GM23338 (cell line): Measurements from ENCODE around the gene TSTD2. TPM values are rescaled to one million over a fixed set of nuclear protein-coding genes. Genes with fewer than 3 reads are reported as not detected.

Experiments used
- ATAC-seq: fragments of 200-7000 bp; cut with Tn5 transposase; 3 replicates; pipeline ENCODE4 v1.9.1; 2020
- DNase-seq: peaks from one replicate; pipeline ENCODE4 v3.0.0-alpha.2; 2015; ENCODE audit warnings: low spot score
- H2AFZ ChIP-seq: fragments of 200-600 bp; sonication (generic); 2 replicates; pipeline ENCODE4 v1.8.0; 2016; ENCODE audit warnings: antibody characterized with exemption, mild to moderate bottlenecking, moderate library complexity
- H3F3A ChIP-seq: fragments of 200-600 bp; sonication (generic); replicated peaks from 2 replicates; pipeline ENCODE4 v1.8.0; 2017; ENCODE audit warnings: antibody characterized with exemption, mixed run types, low read depth
- H3K27ac ChIP-seq: fragments of 200-600 bp; sonication (generic); 2 replicates; pipeline ENCODE4 v1.6.1; 2016; ENCODE audit warnings: low read depth
- H3K27me3 ChIP-seq: fragments of 200-600 bp; sonication (generic); 2 replicates; pipeline ENCODE4 v1.8.0; 2016; ENCODE audit warnings: mild to moderate bottlenecking, mixed run types, moderate library complexity; ENCODE audit not compliant: insufficient read depth
- H3K36me3 ChIP-seq: fragments of 200-600 bp; sonication (generic); 2 replicates; pipeline ENCODE4 v1.8.0; 2016; ENCODE audit warnings: mild to moderate bottlenecking; ENCODE audit not compliant: insufficient read depth
- H3K4me1 ChIP-seq: fragments of 200-600 bp; sonication (generic); 2 replicates; pipeline ENCODE4 v1.8.0; 2016; ENCODE audit warnings: mild to moderate bottlenecking, moderate library complexity; ENCODE audit not compliant: insufficient read depth
- H3K4me2 ChIP-seq: fragments of 200-600 bp; sonication (generic); 2 replicates; pipeline ENCODE4 v1.7.1; 2017; ENCODE audit warnings: mixed run types
- H3K4me3 ChIP-seq: fragments of 200-600 bp; sonication (generic); 2 replicates; pipeline ENCODE4 v1.6.1; 2016; ENCODE audit warnings: mixed run types
- H3K79me2 ChIP-seq: fragments of 200-600 bp; sonication (generic); replicated peaks from 2 replicates; pipeline ENCODE4 v1.8.0; 2017; ENCODE audit warnings: mild to moderate bottlenecking; ENCODE audit not compliant: insufficient read depth
- H3K9me2 ChIP-seq: fragments of 200-600 bp; sonication (generic); 2 replicates; pipeline ENCODE4 v1.8.0; 2017; ENCODE audit not compliant: insufficient read depth
- H4K20me1 ChIP-seq: fragments of 200-600 bp; sonication (generic); replicated peaks from 2 replicates; pipeline ENCODE4 v1.8.0; 2017; ENCODE audit warnings: mild to moderate bottlenecking; ENCODE audit not compliant: insufficient read depth
- H3K27ac Mint-ChIP-seq: 2 replicates; pipeline ENCODE4 v1.8.0; 2020; ENCODE audit warnings: inconsistent platforms, mild to moderate bottlenecking, moderate library complexity, mixed read lengths
- H3K27me3 Mint-ChIP-seq: 3 replicates; pipeline ENCODE4 v1.8.0; 2022; ENCODE audit warnings: low read depth, mild to moderate bottlenecking, moderate library complexity, mixed read lengths, inconsistent platforms; ENCODE audit not compliant: insufficient read depth, poor library complexity
- H3K36me3 Mint-ChIP-seq: 3 replicates; pipeline ENCODE4 v1.8.0; 2021; ENCODE audit warnings: low read depth, mild to moderate bottlenecking, inconsistent platforms, moderate library complexity, mixed read lengths
- H3K4me1 Mint-ChIP-seq: 3 replicates; pipeline ENCODE4 v1.8.0; 2020; ENCODE audit warnings: mild to moderate bottlenecking, inconsistent platforms, mixed read lengths
- H3K4me3 Mint-ChIP-seq: 3 replicates; pipeline ENCODE4 v1.8.0; 2021; ENCODE audit warnings: moderate library complexity, mild to moderate bottlenecking, inconsistent platforms, mixed read lengths
- H3K9me3 Mint-ChIP-seq: 3 replicates; pipeline ENCODE4 v1.8.0; 2020; ENCODE audit warnings: moderate library complexity, mild to moderate bottlenecking, inconsistent platforms, mixed read lengths
- CREB1 ChIP-seq: fragments of 250-450 bp; sonication (Bioruptor Pico); IDR thresholded peaks from 2 replicates; pipeline ENCODE4 v1.5.0; 2020; ENCODE audit warnings: low read depth, mild to moderate bottlenecking, moderate library complexity
- EZH2 ChIP-seq: fragments of 200-600 bp; sonication (generic); IDR thresholded peaks from one replicate; pipeline ENCODE4 v1.8.0; 2017; ENCODE audit warnings: antibody characterized with exemption, mild to moderate bottlenecking, low read depth; ENCODE audit not compliant: unreplicated experiment
- ZNF114 ChIP-seq: fragments of 250-450 bp; sonication (Bioruptor Pico); IDR thresholded peaks from 2 replicates; pipeline ENCODE4 v1.5.0; 2020; ENCODE audit warnings: mild to moderate bottlenecking, moderate library complexity
- polyA plus RNA-seq: library from polyadenylated mRNA; unstranded; fragments of >200 nt; fragmentation: Nextera tagmentation; extraction: Ambion mirVana; gene quantifications from 2 replicates; pipeline ENCODE4 v1.2.1, GENCODE V29; 2016
- total RNA-seq: library from RNA; depleted of rRNA; stranded (reverse); fragments of >200 nt; shearing (Covaris generic); gene quantifications from 2 replicates; pipeline ENCODE4 v1.2.3, GENCODE V29; 2014
- TF ChIP-seq, protein P1 (sequence below): fragments of 250-450 bp; sonication (Bioruptor Pico); IDR thresholded peaks from 2 replicates; pipeline ENCODE4 v1.5.0; 2020; ENCODE audit warnings: mild to moderate bottlenecking, moderate library complexity
- TF ChIP-seq, protein P2 (sequence below), 2 experiments: fragments of 200-600 bp in 1 of 2; sonication (generic) in 1 of 2; conservative IDR thresholded peaks; 2 replicates each; pipeline versions ENCODE4 v1.5.1 to v1.6.1; 2016 to 2017; ENCODE audit warnings: antibody characterized with exemption in 2 of 2, low read depth in 2 of 2, mild to moderate bottlenecking in 2 of 2, moderate library complexity in 1 of 2
- TF ChIP-seq, protein P3 (sequence below): IDR thresholded peaks from 2 replicates; pipeline ENCODE4 v1.6.1; 2016; ENCODE audit warnings: antibody characterized with exemption

The TSTD2 gene
- total and polyA plus RNA-seq, 2 experiments from 2014 or later: 8.5 to 21.8 TPM

DNA sequence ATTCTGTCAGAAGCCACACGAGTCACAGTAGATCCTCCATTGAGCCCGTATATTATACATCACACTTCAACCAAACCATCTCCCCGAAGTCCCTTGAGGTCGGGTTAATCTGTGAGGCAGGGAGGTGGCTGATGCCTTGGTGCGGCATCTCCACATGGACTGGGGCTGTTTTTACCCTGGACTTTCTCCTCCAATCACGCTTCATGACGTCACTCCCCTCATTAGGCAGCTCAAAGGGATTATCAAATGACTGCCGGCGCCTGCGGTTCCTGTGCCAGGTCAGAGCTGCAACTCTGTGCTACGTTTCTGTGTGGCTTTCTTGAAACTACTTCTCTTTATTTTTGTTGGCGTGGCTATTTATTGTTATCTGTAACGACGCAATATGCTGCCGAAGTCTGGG is 78.0 kb downstream of the TSTD2 start:
- Mint-ChIP-seq H3K4me3 (no peak overlapping the region), H3K27ac (no peak overlapping the region), H3K4me1 (peaks cover 18% of the 10 kb centered on the region), H3K27me3 (peaks cover 15% of the 10 kb centered on the region), H3K36me3 (no peaks in the 10 kb centered on the region), H3K9me3 (no peaks in the 10 kb centered on the region)
- Histone ChIP-seq H3K9me2 (no peaks in the 10 kb centered on the region), H3K36me3 (no peaks in the 10 kb centered on the region), H3K4me3 (no peak overlapping the region), H3F3A (no peaks in the 10 kb centered on the region), H3K4me2 (no peak overlapping the region), H3K4me1 (peaks cover 15% of the 10 kb centered on the region), H3K27ac (no peak overlapping the region), H3K79me2 (no peaks in the 10 kb centered on the region), H4K20me1 (no peaks in the 10 kb centered on the region), H2AFZ (peak overlapping the region; percentile 60), H3K27me3 (no peaks in the 10 kb centered on the region)
- DNase-seq (no peak), ATAC-seq (no peak; the same call in 2 of the 3 replicates)
- TF ChIP-seq ZNF114 (no peak), CREB1 (peak; percentile 64), EZH2 (no peak)
- TF ChIP-seq, protein P1, sequence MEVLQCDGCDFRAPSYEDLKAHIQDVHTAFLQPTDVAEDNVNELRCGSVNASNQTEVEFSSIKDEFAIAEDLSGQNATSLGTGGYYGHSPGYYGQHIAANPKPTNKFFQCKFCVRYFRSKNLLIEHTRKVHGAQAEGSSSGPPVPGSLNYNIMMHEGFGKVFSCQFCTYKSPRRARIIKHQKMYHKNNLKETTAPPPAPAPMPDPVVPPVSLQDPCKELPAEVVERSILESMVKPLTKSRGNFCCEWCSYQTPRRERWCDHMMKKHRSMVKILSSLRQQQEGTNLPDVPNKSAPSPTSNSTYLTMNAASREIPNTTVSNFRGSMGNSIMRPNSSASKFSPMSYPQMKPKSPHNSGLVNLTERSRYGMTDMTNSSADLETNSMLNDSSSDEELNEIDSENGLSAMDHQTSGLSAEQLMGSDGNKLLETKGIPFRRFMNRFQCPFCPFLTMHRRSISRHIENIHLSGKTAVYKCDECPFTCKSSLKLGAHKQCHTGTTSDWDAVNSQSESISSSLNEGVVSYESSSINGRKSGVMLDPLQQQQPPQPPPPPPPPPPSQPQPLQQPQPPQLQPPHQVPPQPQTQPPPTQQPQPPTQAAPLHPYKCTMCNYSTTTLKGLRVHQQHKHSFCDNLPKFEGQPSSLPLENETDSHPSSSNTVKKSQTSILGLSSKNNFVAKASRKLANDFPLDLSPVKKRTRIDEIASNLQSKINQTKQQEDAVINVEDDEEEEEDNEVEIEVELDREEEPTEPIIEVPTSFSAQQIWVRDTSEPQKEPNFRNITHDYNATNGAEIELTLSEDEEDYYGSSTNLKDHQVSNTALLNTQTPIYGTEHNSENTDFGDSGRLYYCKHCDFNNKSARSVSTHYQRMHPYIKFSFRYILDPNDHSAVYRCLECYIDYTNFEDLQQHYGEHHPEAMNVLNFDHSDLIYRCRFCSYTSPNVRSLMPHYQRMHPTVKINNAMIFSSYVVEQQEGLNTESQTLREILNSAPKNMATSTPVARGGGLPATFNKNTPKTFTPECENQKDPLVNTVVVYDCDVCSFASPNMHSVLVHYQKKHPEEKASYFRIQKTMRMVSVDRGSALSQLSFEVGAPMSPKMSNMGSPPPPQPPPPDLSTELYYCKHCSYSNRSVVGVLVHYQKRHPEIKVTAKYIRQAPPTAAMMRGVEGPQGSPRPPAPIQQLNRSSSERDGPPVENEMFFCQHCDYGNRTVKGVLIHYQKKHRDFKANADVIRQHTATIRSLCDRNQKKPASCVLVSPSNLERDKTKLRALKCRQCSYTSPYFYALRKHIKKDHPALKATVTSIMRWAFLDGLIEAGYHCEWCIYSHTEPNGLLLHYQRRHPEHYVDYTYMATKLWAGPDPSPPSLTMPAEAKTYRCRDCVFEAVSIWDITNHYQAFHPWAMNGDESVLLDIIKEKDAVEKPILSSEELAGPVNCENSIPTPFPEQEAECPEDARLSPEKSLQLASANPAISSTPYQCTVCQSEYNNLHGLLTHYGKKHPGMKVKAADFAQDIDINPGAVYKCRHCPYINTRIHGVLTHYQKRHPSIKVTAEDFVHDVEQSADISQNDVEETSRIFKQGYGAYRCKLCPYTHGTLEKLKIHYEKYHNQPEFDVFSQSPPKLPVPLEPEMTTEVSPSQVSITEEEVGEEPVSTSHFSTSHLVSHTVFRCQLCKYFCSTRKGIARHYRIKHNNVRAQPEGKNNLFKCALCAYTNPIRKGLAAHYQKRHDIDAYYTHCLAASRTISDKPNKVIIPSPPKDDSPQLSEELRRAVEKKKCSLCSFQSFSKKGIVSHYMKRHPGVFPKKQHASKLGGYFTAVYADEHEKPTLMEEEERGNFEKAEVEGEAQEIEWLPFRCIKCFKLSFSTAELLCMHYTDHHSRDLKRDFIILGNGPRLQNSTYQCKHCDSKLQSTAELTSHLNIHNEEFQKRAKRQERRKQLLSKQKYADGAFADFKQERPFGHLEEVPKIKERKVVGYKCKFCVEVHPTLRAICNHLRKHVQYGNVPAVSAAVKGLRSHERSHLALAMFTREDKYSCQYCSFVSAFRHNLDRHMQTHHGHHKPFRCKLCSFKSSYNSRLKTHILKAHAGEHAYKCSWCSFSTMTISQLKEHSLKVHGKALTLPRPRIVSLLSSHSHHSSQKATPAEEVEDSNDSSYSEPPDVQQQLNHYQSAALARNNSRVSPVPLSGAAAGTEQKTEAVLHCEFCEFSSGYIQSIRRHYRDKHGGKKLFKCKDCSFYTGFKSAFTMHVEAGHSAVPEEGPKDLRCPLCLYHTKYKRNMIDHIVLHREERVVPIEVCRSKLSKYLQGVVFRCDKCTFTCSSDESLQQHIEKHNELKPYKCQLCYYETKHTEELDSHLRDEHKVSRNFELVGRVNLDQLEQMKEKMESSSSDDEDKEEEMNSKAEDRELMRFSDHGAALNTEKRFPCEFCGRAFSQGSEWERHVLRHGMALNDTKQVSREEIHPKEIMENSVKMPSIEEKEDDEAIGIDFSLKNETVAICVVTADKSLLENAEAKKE (CRISPR knock-in tag): no peak
- TF ChIP-seq, protein P2, sequence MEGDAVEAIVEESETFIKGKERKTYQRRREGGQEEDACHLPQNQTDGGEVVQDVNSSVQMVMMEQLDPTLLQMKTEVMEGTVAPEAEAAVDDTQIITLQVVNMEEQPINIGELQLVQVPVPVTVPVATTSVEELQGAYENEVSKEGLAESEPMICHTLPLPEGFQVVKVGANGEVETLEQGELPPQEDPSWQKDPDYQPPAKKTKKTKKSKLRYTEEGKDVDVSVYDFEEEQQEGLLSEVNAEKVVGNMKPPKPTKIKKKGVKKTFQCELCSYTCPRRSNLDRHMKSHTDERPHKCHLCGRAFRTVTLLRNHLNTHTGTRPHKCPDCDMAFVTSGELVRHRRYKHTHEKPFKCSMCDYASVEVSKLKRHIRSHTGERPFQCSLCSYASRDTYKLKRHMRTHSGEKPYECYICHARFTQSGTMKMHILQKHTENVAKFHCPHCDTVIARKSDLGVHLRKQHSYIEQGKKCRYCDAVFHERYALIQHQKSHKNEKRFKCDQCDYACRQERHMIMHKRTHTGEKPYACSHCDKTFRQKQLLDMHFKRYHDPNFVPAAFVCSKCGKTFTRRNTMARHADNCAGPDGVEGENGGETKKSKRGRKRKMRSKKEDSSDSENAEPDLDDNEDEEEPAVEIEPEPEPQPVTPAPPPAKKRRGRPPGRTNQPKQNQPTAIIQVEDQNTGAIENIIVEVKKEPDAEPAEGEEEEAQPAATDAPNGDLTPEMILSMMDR (conservative IDR thresholded peaks at IDR 0.05; ENCODE audit: low read depth in 2 of 2): no peak
- TF ChIP-seq, protein P3, sequence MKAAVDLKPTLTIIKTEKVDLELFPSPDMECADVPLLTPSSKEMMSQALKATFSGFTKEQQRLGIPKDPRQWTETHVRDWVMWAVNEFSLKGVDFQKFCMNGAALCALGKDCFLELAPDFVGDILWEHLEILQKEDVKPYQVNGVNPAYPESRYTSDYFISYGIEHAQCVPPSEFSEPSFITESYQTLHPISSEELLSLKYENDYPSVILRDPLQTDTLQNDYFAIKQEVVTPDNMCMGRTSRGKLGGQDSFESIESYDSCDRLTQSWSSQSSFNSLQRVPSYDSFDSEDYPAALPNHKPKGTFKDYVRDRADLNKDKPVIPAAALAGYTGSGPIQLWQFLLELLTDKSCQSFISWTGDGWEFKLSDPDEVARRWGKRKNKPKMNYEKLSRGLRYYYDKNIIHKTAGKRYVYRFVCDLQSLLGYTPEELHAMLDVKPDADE: no peak
